HG03439 (cell line): ENCODE data around the gene JMJD4.

Experiments used
- ATAC-seq: cut with Tn5 transposase; IDR thresholded peaks from one replicate; pipeline ENCODE4 v1.9.1; 2021; ENCODE audit warnings: mild to moderate bottlenecking, moderate library complexity; ENCODE audit not compliant: unreplicated experiment

JMJD4 gene

GRCh38 chr1:227753999-227754711 is 19.1 kb upstream of the JMJD4 start:
- ATAC-seq = no peak

GRCh38 chr1:227749916-227750710 is 15.0 kb upstream of the JMJD4 start:
- no peak for ATAC-seq

GRCh38 chr1:227749225-227749624 is 14.1 kb upstream of the JMJD4 start:
- no peak for ATAC-seq

GRCh38 chr1:227748496-227749182 is 13.5 kb upstream of the JMJD4 start:
- ATAC-seq = no peak

GRCh38 chr1:227747948-227748495 is 12.9 kb upstream of the JMJD4 start:
- ATAC-seq = no peak

GRCh38 chr1:227747382-227747781 is 12.3 kb upstream of the JMJD4 start:
- ATAC-seq = no peak

GRCh38 chr1:227746676-227747075 is 11.6 kb upstream of the JMJD4 start:
- ATAC-seq = no peak

GRCh38 chr1:227745568-227746265 is 10.6 kb upstream of the JMJD4 start:
- no peak for ATAC-seq

- no peak for ATAC-seq
These were observed 9.6 kb upstream of the JMJD4 start for GRCh38 chr1:227744668-227745067.

GRCh38 chr1:227742738-227743715 is 7.9 kb upstream of the JMJD4 start:
- ATAC-seq = no peak

GRCh38 chr1:227741166-227741870 is 6.2 kb upstream of the JMJD4 start:
- ATAC-seq = no peak

- ATAC-seq = no peak
These were observed 5.4 kb upstream of the JMJD4 start for GRCh38 chr1:227740401-227740960.

GRCh38 chr1:227739636-227740035 is 4.5 kb upstream of the JMJD4 start:
- ATAC-seq = no peak

- no peak for ATAC-seq
These were observed 3.7 kb upstream of the JMJD4 start for GRCh38 chr1:227738820-227739219.

GRCh38 chr1:227736814-227737432 is 1.8 kb upstream of the JMJD4 start:
- no peak for ATAC-seq

- ATAC-seq = no peak
These were observed 610 bp upstream of the JMJD4 start for GRCh38 chr1:227735539-227736285.

GRCh38 chr1:227734546-227734855 is 601 bp downstream of the JMJD4 start:
- no peak for ATAC-seq
